SU-DHL-6 (cell line): ENCODE data around the gene CDH23.

Source experiments
- EZH2phosphoT487 ChIP-seq: fragments of 200-600 bp; sonication (generic), shearing (Covaris generic); conservative IDR thresholded peaks from 2 replicates; pipeline ENCODE4 v1.6.1; 2018; ENCODE audit warnings: mild to moderate bottlenecking, antibody characterized with exemption, low read length, moderate library complexity, mixed read lengths
- TF ChIP-seq, protein P1 (sequence below): fragments of 200-600 bp; sonication (generic); IDR thresholded peaks from one replicate; pipeline ENCODE4 v1.5.1; 2017; ENCODE audit warnings: antibody characterized with exemption, mild to moderate bottlenecking, low read length, moderate library complexity; ENCODE audit not compliant: insufficient read depth, poor library complexity, severe bottlenecking

DNA sequence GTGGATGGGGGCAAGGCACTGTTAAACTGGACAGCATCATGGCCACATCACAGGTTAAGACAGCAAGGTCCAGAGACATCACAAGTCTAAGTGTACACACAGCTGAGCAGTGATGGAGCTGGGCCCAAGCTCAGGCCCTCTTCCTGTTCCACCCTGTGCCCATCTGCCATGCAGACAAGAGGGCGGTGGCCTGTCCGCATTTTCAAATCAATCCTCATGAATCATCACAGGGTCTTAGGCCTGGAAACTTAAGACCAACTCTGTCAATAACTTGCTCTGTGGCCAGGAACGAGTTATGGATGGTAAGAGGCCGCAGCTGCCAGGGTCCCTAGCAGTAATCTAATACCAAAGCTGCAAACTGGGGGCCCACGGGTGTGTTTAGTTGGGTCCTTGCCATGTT, 319.7 kb downstream of the CDH23 start:
- TF ChIP-seq, protein P1, sequence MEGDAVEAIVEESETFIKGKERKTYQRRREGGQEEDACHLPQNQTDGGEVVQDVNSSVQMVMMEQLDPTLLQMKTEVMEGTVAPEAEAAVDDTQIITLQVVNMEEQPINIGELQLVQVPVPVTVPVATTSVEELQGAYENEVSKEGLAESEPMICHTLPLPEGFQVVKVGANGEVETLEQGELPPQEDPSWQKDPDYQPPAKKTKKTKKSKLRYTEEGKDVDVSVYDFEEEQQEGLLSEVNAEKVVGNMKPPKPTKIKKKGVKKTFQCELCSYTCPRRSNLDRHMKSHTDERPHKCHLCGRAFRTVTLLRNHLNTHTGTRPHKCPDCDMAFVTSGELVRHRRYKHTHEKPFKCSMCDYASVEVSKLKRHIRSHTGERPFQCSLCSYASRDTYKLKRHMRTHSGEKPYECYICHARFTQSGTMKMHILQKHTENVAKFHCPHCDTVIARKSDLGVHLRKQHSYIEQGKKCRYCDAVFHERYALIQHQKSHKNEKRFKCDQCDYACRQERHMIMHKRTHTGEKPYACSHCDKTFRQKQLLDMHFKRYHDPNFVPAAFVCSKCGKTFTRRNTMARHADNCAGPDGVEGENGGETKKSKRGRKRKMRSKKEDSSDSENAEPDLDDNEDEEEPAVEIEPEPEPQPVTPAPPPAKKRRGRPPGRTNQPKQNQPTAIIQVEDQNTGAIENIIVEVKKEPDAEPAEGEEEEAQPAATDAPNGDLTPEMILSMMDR, result no peak
- no peak for TF ChIP-seq EZH2phosphoT487
